HG02763 (cell line): ENCODE data around the gene EDN1.
"Not testable (repeated sequence)": the region's sequence is repeated elsewhere in the genome, so short reads cannot be mapped to it uniquely, and the experiment has no call there.

Source experiments
- ATAC-seq: cut with Tn5 transposase; IDR thresholded peaks from one replicate; pipeline ENCODE4 v1.9.1; 2021; ENCODE audit warnings: mild to moderate bottlenecking, moderate library complexity; ENCODE audit not compliant: unreplicated experiment

EDN1 gene

DNA sequence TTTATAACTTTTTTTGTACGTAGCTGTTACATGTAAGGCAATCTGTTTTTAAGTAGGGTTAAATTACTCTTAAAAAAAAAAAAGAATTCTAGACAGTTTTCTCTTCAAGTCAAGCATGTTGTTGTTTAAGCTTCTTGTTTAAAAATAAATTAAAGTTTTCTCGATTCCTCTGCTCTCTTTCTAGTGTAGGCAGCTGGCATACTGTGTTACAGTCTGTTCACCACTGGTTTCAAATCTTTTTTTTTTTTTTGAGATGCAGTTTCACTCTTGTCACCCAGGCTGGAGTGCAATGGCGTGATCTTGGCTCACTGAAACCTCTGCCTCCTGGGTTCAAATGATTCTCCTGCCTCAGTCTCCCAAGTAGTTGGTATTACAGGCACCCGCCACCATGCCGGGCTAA, 29.9 kb downstream of the EDN1 start:
- ATAC-seq: not testable (repeated sequence)

DNA sequence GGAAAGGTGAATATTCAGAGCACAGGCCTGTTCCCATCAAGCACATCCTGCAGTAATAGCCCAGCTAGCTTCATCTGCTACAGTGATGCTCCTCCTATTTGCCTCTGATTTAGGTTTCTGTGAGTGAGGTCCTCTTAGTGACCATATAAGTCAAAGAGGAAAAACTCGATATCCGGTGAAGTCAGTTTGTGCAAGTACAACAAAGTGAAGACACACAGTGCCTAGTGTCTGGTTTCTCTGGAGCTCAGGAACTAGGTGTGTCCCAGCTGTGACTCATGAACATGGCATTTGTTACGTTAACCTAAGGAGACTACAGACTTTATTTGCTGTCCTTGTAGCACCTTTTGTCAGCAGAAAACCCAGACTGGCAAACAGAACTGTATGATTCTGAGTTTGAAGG, 33.9 kb downstream of the EDN1 start:
- ATAC-seq: no peak

DNA sequence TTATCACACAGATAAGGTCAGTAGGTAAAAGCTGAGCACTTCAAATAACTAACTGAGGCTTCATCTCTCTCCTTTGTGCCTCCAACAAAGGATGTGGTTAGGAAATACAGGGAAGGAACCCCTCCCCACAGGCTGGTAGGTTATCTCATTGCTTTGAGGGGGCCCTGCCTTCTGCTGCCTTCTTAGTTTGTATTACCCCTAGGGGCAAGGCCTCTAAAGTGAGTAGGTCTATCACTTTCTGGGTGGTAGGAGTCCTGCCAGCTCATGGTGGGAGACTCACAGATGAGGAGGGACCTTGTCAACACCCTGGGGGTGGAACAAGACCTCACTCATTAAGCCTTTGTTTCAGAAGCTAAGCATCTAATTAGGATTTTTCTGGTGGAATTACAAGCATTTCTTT, 34.6 kb downstream of the EDN1 start:
- no peak for ATAC-seq

DNA sequence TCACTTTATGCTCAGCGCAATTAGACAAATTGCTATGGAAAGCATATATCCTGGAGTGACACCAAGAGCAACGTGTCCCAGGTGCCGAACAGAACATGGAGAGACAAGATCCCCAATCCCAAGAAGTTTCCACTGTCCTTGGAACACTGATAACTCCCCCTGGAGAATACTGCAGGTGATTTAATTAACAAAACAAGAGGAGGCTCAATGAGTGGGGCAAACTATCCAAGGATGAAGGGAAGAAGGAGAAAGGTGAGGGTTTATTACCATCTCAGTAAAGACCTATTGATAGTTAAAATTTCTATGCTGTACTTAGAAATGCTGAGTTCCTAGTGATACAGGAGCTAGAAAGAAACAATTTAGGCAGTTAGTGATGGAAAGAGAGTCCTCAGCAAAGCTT, 35.7 kb downstream of the EDN1 start:
- ATAC-seq: no peak

DNA sequence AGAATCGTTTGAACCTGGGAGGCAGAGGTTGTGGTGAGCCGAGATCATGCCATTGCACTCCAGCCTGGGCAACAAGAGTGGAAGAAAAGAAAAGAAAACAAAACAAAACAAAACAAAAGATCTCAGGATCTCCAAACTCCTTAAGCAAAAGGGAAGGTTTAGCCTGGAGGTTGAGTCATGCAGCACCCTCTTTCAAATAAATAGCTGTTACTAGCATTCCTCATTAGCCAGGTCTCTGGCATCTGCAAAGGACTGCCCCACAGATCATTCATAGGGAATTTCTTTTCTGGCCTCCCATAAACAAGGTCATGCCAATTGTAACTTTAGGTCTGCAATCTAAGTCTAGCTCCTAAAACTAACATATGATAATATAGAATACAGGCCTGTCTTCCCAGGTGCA, 37.2 kb downstream of the EDN1 start:
- ATAC-seq: no peak

DNA sequence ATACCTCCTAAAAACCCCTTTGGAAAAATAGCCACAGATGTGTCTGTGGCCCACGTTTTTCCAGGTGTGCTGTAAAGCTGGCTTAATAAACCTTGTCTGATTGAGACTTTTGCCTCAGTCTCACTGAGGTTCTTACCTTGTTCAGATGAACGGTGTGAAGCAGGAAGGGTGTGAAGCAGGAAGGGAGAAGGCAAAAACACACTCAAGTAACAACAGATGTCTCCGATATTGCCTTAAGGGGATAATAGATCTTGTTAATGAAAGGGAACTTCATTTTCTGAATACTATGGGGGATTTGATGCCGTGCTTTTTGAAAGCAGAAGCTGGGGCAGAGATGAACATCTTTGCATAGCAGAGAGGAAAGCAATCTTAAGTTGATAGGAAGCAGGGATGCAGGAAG, 37.8 kb downstream of the EDN1 start:
- no peak for ATAC-seq

DNA sequence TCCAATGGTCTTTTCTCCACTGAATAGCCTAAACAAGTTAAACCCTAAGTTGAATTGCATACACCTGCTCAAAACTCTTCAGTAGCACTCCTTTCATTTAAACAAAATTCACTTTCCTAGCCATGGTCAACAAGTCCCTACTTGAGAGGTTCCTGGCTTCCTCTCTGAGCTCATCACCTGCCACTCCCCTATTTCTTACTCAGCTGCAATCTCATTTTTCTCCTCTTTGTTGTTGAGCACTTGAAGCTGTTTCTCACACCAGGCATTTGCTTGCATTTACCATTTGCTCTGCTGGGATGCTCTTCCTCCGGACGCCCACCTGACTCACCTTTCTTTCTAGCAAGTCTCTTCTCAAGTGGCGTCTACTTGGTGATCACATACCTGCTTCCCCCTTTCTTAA, 38.5 kb downstream of the EDN1 start:
- ATAC-seq: no peak

DNA sequence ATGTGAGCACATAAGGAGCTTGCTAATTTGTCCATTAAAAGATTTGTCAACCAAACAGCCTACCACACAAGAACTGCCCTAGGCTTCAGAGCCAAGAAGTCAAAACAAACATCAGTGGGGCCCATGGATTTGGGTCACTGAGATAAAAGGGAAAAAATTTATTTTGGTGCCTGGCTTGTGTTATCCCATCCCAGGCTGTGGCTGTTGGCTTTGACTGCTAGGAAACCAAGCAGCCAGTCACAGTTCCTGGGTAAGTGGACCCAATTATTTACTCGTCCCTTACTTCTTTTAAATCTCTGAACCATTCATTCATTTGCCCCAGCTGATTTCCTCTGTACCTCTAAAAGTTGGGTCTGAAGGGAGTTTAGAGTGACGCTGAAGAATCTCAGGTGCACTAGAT, 41.3 kb downstream of the EDN1 start:
- no peak for ATAC-seq

DNA sequence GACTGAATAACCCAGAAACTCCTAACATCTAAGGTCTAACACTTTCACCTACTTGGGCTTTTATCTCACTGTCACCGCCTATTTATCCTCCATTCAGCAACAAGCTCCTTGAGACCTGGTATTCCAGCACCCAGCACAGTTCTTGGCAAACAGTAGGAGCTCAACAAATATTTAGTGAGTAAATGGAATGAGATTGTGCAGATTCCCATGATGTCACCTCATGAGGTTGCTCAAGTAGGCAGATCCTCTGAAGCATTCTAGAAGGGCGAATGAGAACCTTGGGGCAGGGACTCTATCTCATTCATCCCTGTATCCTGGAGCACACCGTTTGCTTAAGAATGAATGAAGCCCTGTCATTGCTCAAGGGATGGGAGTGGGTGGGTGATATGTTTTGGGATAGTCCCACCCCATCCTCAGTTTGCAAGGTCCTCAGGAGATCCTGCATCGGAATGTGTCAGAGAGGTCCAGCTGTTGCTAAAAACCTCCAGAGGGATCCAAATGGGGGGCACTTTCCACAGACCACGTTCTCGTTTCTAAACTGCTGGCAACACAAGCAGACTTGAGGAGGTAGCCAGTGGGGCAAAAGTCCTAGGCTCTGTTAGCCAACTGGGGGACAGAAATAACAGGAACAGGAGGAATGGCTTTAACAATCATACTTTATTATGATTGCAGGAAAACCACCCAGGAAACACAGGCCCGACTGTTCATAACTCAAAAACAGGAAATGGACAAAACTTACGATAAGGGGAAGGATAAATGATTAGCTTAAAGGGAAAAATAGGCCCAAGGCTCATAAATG, 42.0 kb downstream of the EDN1 start:
- ATAC-seq: no peak

DNA sequence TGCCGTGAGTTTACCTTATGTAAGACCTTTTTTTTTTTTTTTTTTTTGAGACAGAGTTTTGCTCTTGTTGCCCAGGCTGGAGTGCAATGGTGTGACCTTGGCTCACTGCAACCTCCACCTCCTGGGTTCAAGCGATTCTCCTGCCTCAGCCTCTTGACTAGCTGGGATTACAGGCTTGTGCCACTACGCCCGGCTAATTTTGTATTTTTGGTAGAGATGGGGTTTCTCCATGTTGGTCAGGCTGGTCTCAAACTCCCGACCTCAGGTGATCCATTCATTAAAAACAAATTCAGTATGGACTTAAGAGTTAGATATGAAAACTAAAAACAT, 42.6 kb downstream of the EDN1 start:
- not testable (repeated sequence) for ATAC-seq

DNA sequence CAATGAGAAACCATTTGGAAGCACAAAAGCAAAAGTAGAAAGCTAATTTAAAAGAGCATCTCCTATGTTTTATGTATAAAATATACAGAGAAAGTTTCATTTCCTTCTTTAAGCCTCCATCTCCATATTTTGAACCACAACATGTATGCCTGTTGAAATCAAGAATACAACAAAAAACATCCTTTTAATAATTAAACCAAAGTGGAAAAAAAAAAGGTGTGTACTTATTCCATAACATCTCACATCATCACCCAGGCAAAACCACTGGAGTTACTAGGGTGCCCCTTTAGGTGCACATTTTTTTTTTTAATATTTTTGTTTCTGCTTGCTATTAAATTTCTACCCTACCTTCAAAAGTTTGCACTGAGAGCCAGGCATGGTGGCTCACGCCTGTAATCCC, 43.0 kb downstream of the EDN1 start:
- ATAC-seq: no peak

DNA sequence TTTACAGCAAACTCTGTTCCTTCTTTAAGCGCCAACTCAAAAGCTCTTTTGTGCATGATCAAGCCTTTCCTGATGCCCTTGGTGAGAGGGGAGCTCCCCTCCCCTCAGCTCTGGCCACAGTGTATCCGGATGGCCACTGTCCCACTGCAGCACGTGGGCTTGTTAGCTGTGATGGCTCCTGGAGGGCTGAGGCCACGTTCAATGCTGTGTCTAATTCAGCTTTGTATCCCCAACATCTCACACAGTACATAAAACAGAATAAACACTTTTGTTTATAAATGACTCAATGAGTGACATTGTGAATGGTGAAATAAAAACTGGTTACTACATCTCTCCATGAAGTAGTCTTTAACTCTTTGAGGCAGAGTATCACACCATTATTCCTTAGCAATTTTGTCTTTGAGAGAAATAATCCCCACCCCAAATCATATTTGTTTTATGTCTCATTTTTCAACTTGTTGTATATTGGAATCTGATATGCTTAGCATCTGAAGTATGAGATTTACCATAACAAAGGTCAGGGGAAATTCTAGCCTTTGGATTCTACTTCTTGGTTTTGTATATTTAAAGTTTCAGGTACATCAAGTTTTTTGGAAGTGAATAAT, 44.5 kb downstream of the EDN1 start:
- no peak for ATAC-seq

DNA sequence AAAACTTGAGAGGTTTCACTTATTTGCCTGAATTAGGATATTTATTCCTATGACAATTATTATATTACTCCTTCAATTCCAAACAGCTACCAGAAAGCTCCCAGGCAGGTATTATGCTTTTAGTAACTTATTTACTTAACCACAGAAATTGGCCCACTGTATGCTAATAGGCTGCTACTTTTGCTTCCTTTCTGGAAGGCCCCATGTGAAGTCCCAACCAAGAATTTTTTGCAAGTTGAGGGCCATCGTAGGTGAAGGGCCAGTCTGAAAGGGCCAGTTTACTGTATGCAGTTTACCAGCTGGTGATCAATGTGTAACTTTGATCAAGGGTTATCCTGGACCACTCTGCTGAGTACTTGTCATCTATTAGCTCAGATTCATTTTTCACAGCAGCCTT, 45.0 kb downstream of the EDN1 start:
- peak; percentile 57 for ATAC-seq

DNA sequence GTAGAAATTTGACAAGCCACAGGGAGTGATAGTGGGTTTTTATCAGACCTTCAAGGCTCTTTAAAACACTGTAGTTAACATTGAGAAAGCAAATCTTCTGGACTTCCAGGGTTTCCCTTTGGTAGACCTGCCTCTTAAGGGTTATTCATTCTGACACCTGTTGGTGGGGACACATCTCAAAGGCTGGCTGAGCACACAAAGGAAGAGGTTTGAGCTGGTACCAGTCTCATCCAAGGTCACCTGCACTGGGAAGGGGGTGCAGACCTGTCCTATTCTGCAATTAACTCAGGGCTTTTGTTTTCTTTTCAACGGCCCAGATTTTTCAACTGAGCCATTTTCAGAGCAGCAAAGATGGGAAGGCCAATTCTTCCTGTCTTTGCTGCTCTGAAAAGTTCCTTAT, 45.6 kb downstream of the EDN1 start:
- ATAC-seq: no peak

DNA sequence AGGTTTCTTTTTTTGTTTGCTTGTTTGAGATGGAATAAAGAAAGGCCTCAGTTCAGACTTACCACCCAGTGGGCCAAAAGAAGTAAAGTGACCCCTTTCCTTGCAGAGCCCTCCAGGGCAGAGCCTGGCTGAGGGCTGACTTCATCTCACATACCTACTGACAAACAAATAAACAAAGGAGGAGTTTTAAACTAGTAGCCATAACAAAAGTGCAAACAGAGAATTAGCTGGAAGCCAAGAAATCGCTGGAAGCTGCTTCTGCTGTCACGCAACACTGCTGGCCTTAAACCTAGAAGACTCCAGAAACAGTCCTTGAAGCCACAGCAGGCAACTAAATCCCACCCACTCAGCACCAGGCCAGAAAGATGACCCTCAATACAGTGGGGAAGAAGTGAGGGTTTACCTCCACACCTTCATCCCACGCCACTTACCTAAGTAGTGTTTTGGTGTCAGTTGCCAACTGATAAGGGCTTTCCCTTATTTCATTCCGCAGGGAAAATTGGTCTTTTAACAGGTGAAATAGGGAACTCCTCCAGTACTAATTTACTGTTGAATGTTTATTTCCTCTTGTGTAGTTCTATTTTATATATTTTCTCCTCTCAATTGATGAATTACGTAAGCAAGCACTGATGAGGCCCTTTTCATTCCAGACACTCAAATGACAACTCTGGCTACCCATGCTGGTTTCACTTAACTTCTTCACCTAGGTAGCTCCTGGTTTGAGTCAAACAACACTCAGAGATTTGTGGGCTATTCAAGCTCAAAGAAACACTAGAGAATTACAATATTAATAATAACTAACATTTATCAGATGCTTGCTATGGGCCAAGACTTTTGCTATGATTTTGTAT, 46.2 kb downstream of the EDN1 start:
- ATAC-seq: no peak

DNA sequence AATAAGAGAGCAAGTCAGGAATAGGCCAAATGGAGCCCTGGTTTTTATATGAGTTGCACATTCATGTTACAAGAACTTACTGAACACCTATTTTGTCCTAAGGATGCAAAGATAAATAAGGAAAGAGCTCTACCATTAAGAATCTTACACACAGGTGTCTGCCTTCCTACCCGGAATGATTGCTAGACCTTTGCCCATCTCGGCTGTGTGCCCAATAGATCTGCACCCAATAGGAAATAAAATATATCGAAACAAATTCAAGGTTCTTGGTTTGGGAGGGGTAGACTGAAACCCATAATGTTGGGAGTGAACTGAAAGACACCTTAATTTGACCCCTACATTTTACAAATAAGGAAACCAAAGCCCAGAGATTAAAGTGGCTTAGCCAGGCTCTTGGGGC, 48.9 kb downstream of the EDN1 start:
- no peak for ATAC-seq

DNA sequence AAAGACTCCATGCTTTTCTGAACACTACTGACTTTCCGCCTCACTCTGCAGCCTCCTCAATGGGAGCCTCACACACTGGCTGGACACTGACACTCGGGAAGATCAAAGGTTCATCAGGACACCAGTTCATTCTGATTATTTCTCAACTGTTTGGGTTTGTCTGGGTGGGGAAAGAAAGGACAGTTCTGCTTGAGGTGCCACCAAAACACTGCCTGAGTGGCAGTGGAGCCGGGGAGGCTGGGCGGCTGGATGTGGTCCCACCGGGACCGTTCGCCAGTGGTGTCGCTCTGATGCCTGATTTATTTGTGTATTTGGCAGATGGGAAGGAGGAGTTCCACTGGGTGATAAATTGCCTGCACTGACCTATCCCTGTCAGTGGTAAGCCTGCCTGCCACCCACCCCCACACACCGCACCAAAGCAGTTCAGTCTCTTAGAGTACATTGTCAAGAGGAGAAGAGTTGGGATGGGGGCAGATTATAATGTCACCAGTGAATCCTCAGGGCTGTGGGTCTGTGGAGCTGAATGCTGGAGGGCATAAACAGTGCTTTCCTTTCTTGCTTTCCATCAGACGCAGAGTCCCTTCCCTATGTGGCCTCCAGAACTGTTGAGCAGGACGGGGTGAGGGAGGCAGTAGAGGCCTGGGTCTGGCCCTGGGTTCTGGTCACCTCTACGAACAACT, 49.8 kb downstream of the EDN1 start:
- ATAC-seq: no peak

DNA sequence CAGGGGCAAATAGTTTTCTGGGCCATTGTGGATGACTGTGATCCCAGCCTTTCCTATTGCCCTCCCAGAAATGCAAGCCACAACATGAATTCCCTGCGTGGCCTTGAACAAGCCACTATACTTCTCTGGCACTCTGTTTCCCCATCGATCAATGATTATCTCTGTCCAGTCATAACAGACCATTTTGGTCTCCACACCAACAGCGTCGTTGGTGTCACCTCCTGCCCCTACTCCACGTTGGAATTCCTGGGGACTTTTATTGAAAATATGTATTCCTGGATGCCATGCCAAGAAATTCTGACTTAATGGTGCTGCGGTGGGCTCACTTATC, 50.3 kb downstream of the EDN1 start:
- ATAC-seq: no peak

DNA sequence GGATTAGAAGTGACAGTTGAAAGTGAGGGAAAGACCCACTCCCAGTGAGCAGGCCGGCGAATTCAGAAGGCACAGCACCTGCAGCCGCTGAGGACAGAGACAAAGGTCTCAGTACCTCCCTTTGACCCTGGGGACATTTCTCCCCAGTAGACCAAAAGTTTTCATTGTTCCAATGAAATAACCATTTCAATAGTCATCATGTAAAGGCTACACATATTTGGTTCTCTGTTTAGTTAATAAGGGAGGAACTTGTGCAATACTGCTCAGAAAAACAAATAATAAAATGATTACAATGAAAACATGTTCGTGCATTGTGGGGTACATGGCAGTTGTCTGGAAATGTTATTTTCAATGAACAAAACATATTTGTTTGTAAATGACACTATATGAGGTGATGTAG, 52.5 kb downstream of the EDN1 start:
- ATAC-seq: no peak

DNA sequence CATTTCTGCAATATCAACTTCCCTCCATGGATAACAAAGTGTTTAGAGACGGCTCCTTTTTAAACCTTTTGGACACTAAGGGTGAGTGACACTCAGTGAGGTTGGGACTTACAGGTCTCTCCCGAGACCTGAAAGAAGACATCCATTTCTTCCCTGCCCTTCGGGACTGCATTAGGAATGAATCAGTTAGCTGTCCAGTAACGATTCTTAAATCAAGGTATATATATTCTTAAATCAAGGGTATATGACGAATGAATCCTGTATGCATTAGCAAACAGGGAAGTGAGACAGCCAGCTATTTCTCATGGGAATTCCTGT, 52.9 kb downstream of the EDN1 start:
- no peak for ATAC-seq

DNA sequence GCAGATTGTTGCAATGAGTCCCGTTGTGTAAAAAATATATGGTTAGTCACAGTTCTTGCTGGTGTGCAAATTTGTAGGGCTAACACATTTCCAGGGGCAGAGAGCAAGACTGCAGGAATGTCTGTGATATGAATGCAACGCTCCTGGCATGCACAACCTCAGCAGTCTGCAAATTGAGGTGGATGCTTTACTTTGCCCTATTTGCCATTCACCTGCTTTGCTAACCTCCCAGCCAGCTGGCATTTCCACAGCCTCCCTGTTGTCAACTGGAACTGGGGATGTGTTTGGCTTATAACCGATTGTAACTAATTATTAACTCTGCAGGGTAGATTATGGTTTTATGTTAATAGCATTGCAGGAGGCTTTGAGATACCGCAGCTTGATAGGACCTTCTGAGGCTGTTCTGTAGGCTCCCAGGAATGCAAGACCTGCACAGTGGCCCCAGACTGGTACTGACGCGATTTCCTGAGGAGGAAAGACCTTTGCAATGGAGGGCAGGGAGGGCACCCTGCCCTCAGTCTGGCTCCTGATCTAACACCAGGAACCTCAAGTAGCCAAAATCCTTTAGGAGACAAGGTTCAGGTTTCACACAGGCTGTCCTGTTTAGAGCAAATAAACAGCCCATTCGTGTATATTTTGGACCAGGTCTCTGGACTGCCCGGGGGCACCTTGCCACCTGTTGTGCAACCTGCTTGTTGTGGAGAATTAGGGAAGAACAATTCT, 53.4 kb downstream of the EDN1 start:
- ATAC-seq: no peak
